Endothelial cell of umbilical vein (primary cell): Measurements from ENCODE around the gene RAP1GAP. TPM values are rescaled to one million over a fixed set of nuclear protein-coding genes. Genes with fewer than 3 reads are reported as not detected.
A peak's percentile ranks its signal among the peaks of the same experiment; 100 is the strongest.

Experiments used
- BruUV-seq: library from RNA; stranded (reverse); fragments of 400-500 nt; replicated peaks from 2 replicates; lab custom pipeline; 2021; lab: Mats Ljungman, UMichigan
- CTCF ChIA-PET: fragments of 300-600, 350-600 bp; sonication (Branson Sonifier 250); formaldehyde crosslinking; loops from one replicate; lab custom pipeline; 2021; ENCODE audit warnings: antibody characterized with exemption, inconsistent platforms; lab: Charles Lee
- POLR2A ChIA-PET: fragments of 300-600, 350-600 bp; sonication (Branson Sonifier 250); formaldehyde crosslinking; loops from one replicate; lab custom pipeline; 2021; ENCODE audit warnings: antibody characterized with exemption, inconsistent platforms; lab: Charles Lee
- DNase-seq: peaks from one replicate; pipeline ENCODE4 v3.0.0-alpha.2; 2011; ENCODE audit warnings: low read depth, low spot score
- FAIRE-seq: peaks from 2 replicates; lab custom pipeline; 2011; peaks lifted over from hg19 to GRCh38; lab: Jason Lieb, UNC
- H2AFZ ChIP-seq: 2 replicates; pipeline ENCODE4 v1.6.0; 2012; ENCODE audit warnings: low read depth, low read length, control low read depth, inconsistent platforms
- H3K27ac ChIP-seq: 2 replicates; pipeline ENCODE4 v1.5.1; 2011; ENCODE audit warnings: low read depth, mild to moderate bottlenecking, control low read depth, low read length, moderate library complexity; ENCODE audit not compliant: insufficient read depth
- H3K27me3 ChIP-seq, 2 experiments: 2 replicates each; pipeline versions ENCODE4 v1.6.0 to v1.6.1; 2011; ENCODE audit warnings: low read length in 2 of 2, mixed read lengths in 1 of 2; ENCODE audit not compliant: control insufficient read depth in 2 of 2, insufficient read depth in 2 of 2
- H3K36me3 ChIP-seq, 2 experiments: 2 replicates in 1 of 2; 3 replicates in 1 of 2; pipeline ENCODE4 v1.5.1; 2011; ENCODE audit warnings: low read length in 2 of 2, mild to moderate bottlenecking in 1 of 2, moderate library complexity in 1 of 2; ENCODE audit not compliant: control insufficient read depth in 2 of 2, insufficient read depth in 2 of 2; ENCODE audit errors: extremely low read depth in 1 of 2
- H3K4me1 ChIP-seq: 3 replicates; pipeline ENCODE4 v1.5.1; 2011; ENCODE audit warnings: mild to moderate bottlenecking, low read length; ENCODE audit not compliant: control insufficient read depth, insufficient read depth; ENCODE audit errors: extremely low read depth
- H3K4me2 ChIP-seq: 2 replicates; pipeline ENCODE4 v1.6.1; 2011; ENCODE audit warnings: low read length, control low read depth, mixed read lengths; ENCODE audit not compliant: insufficient read depth
- H3K4me3 ChIP-seq, 3 experiments: fragments of 200-600 bp in 1 of 3; sonication (generic), shearing (Covaris generic) in 1 of 3; replicated peaks in 1 of 3; 2 replicates each; pipeline ENCODE4 v1.5.1; 2011 to 2016; ENCODE audit warnings: control low read depth in 3 of 3, low read length in 3 of 3, mild to moderate bottlenecking in 2 of 3, inconsistent platforms in 1 of 3, low read depth in 1 of 3, moderate library complexity in 1 of 3; ENCODE audit not compliant: insufficient read depth in 1 of 3
- H3K79me2 ChIP-seq: 2 replicates; pipeline ENCODE4 v1.6.0; 2012; ENCODE audit warnings: low read length, inconsistent platforms; ENCODE audit not compliant: control insufficient read depth, insufficient read depth
- H3K9ac ChIP-seq: replicated peaks from 2 replicates; pipeline ENCODE3; 2011; ENCODE audit warnings: low read length, control low read depth; ENCODE audit not compliant: insufficient read depth; ENCODE audit errors: extremely low read depth
- H3K9me1 ChIP-seq: replicated peaks from 3 replicates; pipeline ENCODE4 v1.6.0; 2011; ENCODE audit warnings: mild to moderate bottlenecking, low read length; ENCODE audit not compliant: control insufficient read depth, insufficient read depth; ENCODE audit errors: extremely low read depth
- H3K9me3 ChIP-seq: replicated peaks from 2 replicates; pipeline ENCODE4 v1.5.1; 2012; ENCODE audit warnings: low read length, inconsistent platforms; ENCODE audit not compliant: control insufficient read depth, insufficient read depth
- H4K20me1 ChIP-seq: replicated peaks from 2 replicates; pipeline ENCODE3; 2011; ENCODE audit warnings: mild to moderate bottlenecking, low read length; ENCODE audit not compliant: control insufficient read depth, insufficient read depth; ENCODE audit errors: extremely low read depth
- CTCF ChIP-seq, 2 donors: IDR thresholded peaks; 1 replicate in 1 of 2; 2 replicates in 1 of 2; pipeline ENCODE4 v1.5.1; 2011; ENCODE audit warnings: low read length in 2 of 2, mild to moderate bottlenecking in 2 of 2, moderate library complexity in 2 of 2, control low read depth in 1 of 2, inconsistent platforms in 1 of 2, low read depth in 1 of 2; ENCODE audit not compliant: insufficient read depth in 1 of 2; ENCODE audit errors: extremely low read depth in 1 of 2
- EZH2 ChIP-seq: IDR thresholded peaks from 2 replicates; pipeline ENCODE4 v1.6.1; 2012; ENCODE audit warnings: borderline replicate concordance, low read depth, mild to moderate bottlenecking, moderate library complexity, low read length, inconsistent platforms; ENCODE audit not compliant: severe bottlenecking
- FOS ChIP-seq: IDR thresholded peaks from 2 replicates; pipeline ENCODE4 v1.6.1; 2011; ENCODE audit warnings: mild to moderate bottlenecking, low read length, moderate library complexity, borderline replicate concordance; ENCODE audit not compliant: insufficient read depth
- GATA2 ChIP-seq: IDR thresholded peaks from 2 replicates; pipeline ENCODE4 v1.7.0; 2011; ENCODE audit warnings: low read depth, mild to moderate bottlenecking, moderate library complexity, mixed read lengths, low read length; ENCODE audit not compliant: insufficient read length, insufficient read depth
- JUN ChIP-seq: IDR thresholded peaks from 2 replicates; pipeline ENCODE4 v1.6.1; 2011; ENCODE audit warnings: borderline replicate concordance, low read depth; ENCODE audit not compliant: insufficient read length, insufficient read depth
- MYC ChIP-seq: IDR thresholded peaks from one replicate; pipeline ENCODE4 v1.6.1; 2011; ENCODE audit warnings: mild to moderate bottlenecking, low read depth, low read length
- POLR2A ChIP-seq: IDR thresholded peaks from 2 replicates; pipeline ENCODE4 v1.6.1; 2012; ENCODE audit warnings: low read depth, mild to moderate bottlenecking, control low read depth, low read length
- POLR2AphosphoS5 ChIP-seq: IDR thresholded peaks from 2 replicates; pipeline ENCODE4 v1.6.1; 2012; ENCODE audit warnings: low read depth, mild to moderate bottlenecking, control low read depth, low read length, moderate library complexity; ENCODE audit not compliant: insufficient read depth
- dilution Hi-C: fragments of 300-500 bp; cut with MboI; formaldehyde crosslinking; loops from one replicate; pipeline ENCODE4 v1.15.0; 2019; ENCODE audit warnings: low sequenced_read_pairs; ENCODE audit not compliant: extremely low pct_ligation_motif_present
- intact Hi-C: fragments of 100-400 bp; cut with micrococcal nuclease; formaldehyde crosslinking; loops from one replicate; pipeline ENCODE4 v1.10.0; 2022
- polyA plus RNA-seq, 4 experiments: library from polyadenylated mRNA; depleted of rRNA in 3 of 4; stranded (reverse) in 3 of 4; unstranded in 1 of 4; fragments of >200 nt; gene quantifications; 2 replicates each; pipeline versions ENCODE4 v1.2.1 to v1.2.3, GENCODE V29; 2011 to 2012; ENCODE audit warnings: missing spikeins in 1 of 4
- total RNA-seq: library from RNA; stranded (reverse); gene quantifications from 2 replicates; pipeline ENCODE4 v1.2.3, GENCODE V29; 2021
- TF ChIP-seq, protein P1 (sequence below): IDR thresholded peaks from 2 replicates; pipeline ENCODE4 v1.6.1; 2011; ENCODE audit not compliant: insufficient read depth, insufficient read length

Gene RAP1GAP
- total and polyA plus RNA-seq, 2 donors (not counting 3 experiments of a cell fraction or from before 2014, with no cell fraction given), result 0.07 to 0.20 TPM

- POLR2A ChIA-PET, result no interaction called here
Measured at GRCh38 chr1:21668951-21669257, 253 bp downstream of the RAP1GAP start.

More at GRCh38 chr1:21668951-21669257, 253 bp downstream of the RAP1GAP start:
- dilution Hi-C loops (no loop called here), intact Hi-C loops (no loop called here)
- H3K9me3 ChIP-seq, result no peaks in the 10 kb centered on the region
- H3K9ac ChIP-seq, result no peak overlapping the region
- no peaks in the 10 kb centered on the region for H3K79me2 ChIP-seq
- peak overlapping the region in 1 of 3 experiments; percentile 16 for H3K4me3 ChIP-seq
- no peaks in the 10 kb centered on the region for H3K36me3 ChIP-seq
- FAIRE-seq (no peak), DNase-seq (no peak)
- CTCF ChIA-PET, result no interaction called here
- no peaks in the 10 kb centered on the region for H4K20me1 ChIP-seq
- peaks cover 19 to 27% of the 10 kb centered on the region in 2 experiments for H3K27me3 ChIP-seq
- BruUV-seq, result no TSS peak
- peak overlapping the region; percentile 30 for H3K4me2 ChIP-seq
- H3K4me1 ChIP-seq, result peaks cover 12% of the 10 kb centered on the region
- TF ChIP-seq POLR2AphosphoS5, result no peak
- no peak for TF ChIP-seq MYC
- no peak for TF ChIP-seq CTCF (IDR thresholded peaks at IDR 0.05; ENCODE audit: extremely low read depth in 1 of 2, insufficient read depth in 1 of 2, low read depth in 1 of 2, low read length in 2 of 2)
- TF ChIP-seq GATA2, result no peak
- TF ChIP-seq EZH2, result no peak
- no peak for TF ChIP-seq POLR2A
- TF ChIP-seq JUN, result no peak
- no peak for TF ChIP-seq FOS
- TF ChIP-seq, protein P1, sequence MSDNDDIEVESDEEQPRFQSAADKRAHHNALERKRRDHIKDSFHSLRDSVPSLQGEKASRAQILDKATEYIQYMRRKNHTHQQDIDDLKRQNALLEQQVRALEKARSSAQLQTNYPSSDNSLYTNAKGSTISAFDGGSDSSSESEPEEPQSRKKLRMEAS, result no peak
- H3K9me1 ChIP-seq, result no peaks in the 10 kb centered on the region
- no peak overlapping the region for H3K27ac ChIP-seq
- no peak overlapping the region for H2AFZ ChIP-seq
